Left lobe of liver (tissue), 2 donors: ENCODE results near the gene SYNPO2. TPM values are rescaled to one million over a fixed set of nuclear protein-coding genes. Genes with fewer than 3 reads are reported as not detected.
"Not testable (repeated sequence)": the region's sequence is repeated elsewhere in the genome, so short reads cannot be mapped to it uniquely, and the experiment has no call there.

Source experiments
- ATAC-seq: fragments of 200-7000 bp; cut with Tn5 transposase; one replicate; pipeline ENCODE4 v1.9.1; 2020; ENCODE audit warnings: mild to moderate bottlenecking, moderate library complexity
- DNase-seq: peaks from one replicate; pipeline ENCODE4 v3.0.0-alpha.2; 2020; ENCODE audit warnings: low spot score
- total RNA-seq: library from RNA; stranded (reverse); gene quantifications from one replicate; pipeline ENCODE4 v1.2.1, GENCODE V29; 2021
- donor health status: DM: no; HTN: no; CAD: no; lungs with moderate emphysema.
- donor health status: DM: no; HTN: yes; CAD: no.

SYNPO2 gene
- total RNA-seq, 1 donor from 2014 or later = 3.6 TPM

GRCh38 chr4:119050527-119051090 lies 162.0 kb downstream of the SYNPO2 start:
- DNase-seq (no peak), ATAC-seq (no peak)

GRCh38 chr4:119053245-119053644 lies 164.6 kb downstream of the SYNPO2 start:
- ATAC-seq (no peak), DNase-seq (no peak)

GRCh38 chr4:119053997-119054396 lies 165.3 kb downstream of the SYNPO2 start:
- ATAC-seq (no peak), DNase-seq (no peak)

- no peak for DNase-seq
- ATAC-seq = no peak
Measured at GRCh38 chr4:119057417-119057816, 168.8 kb downstream of the SYNPO2 start.

GRCh38 chr4:119059221-119059620 lies 170.6 kb downstream of the SYNPO2 start:
- no peak for ATAC-seq
- no peak for DNase-seq

GRCh38 chr4:119067125-119067524 lies 178.5 kb downstream of the SYNPO2 start:
- ATAC-seq, DNase-seq: not testable (repeated sequence)

- ATAC-seq, DNase-seq: not testable (repeated sequence)
Measured at GRCh38 chr4:119067670-119068360, 179.2 kb downstream of the SYNPO2 start.

- no peak for DNase-seq
- ATAC-seq = no peak
Measured at GRCh38 chr4:119068529-119068962, 179.9 kb downstream of the SYNPO2 start.

- ATAC-seq (no peak), DNase-seq (no peak)
Measured at GRCh38 chr4:119070301-119070700, 181.6 kb downstream of the SYNPO2 start.

- ATAC-seq (peak; percentile 85), DNase-seq (no peak)
Measured at GRCh38 chr4:119080721-119081541, 192.3 kb downstream of the SYNPO2 start.

- DNase-seq (no peak), ATAC-seq (no peak)
Measured at GRCh38 chr4:119081542-119081859, 192.8 kb downstream of the SYNPO2 start.

GRCh38 chr4:119081943-119082342 lies 193.3 kb downstream of the SYNPO2 start:
- ATAC-seq (no peak), DNase-seq (no peak)

GRCh38 chr4:119082661-119083060 lies 194.0 kb downstream of the SYNPO2 start:
- DNase-seq = no peak
- ATAC-seq = no peak

GRCh38 chr4:119084513-119084912 lies 195.9 kb downstream of the SYNPO2 start:
- ATAC-seq (no peak), DNase-seq (no peak)

- no peak for DNase-seq
- ATAC-seq = no peak
Measured at GRCh38 chr4:119087121-119087520, 198.5 kb downstream of the SYNPO2 start.

GRCh38 chr4:119087656-119088055 lies 199.0 kb downstream of the SYNPO2 start:
- DNase-seq = no peak
- no peak for ATAC-seq

- DNase-seq (no peak), ATAC-seq (no peak)
Measured at GRCh38 chr4:119093042-119093827, 204.6 kb downstream of the SYNPO2 start.

GRCh38 chr4:119097282-119097900 lies 208.7 kb downstream of the SYNPO2 start:
- ATAC-seq (no peak), DNase-seq (no peak)

GRCh38 chr4:119098306-119098705 lies 209.7 kb downstream of the SYNPO2 start:
- ATAC-seq (no peak), DNase-seq (no peak)

GRCh38 chr4:119099227-119099810 lies 210.7 kb downstream of the SYNPO2 start:
- DNase-seq (no peak), ATAC-seq (no peak)
